Measurements from ENCODE around the gene PLEKHG4. TPM values are rescaled to one million over a fixed set of nuclear protein-coding genes. Genes with fewer than 3 reads are reported as not detected.

The PLEKHG4 gene
- total RNA-seq, 1 experiment from 2014 or later = 13.9 TPM

DNA sequence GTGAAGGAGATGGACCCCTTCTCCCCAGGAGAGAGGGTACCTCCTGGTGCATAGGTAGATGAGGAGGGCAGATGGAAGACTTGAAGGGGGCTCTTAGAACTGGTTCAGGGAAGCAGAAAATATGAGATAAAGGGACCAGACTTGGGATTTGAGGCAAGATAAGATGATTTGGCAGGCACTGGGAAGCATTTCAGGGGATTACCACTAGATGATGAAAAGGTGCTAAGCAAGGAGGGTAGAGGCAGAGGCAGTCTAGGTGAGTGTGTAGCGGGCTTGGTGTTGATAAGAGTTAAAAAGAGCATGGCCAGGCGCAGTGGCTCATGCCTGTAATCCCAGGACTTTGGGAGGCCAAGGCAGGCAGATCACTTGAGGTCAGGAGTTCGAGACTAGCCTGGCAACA, 16.1 kb upstream of the PLEKHG4 start:
- no peaks in the 10 kb centered on the region for H3K4me1 Mint-ChIP-seq
- Histone ChIP-seq H3K23me2 (ENCODE audit: insufficient read length, low read depth, low read length, poor library complexity, severe bottlenecking) (no peaks in the 10 kb centered on the region), H3K27me3 (ENCODE audit: insufficient read depth, low read length) (no peaks in the 10 kb centered on the region), H3K23ac (ENCODE audit: insufficient read length, low read depth, low read length) (no peak overlapping the region), H2AFZ (ENCODE audit: low read length) (no peak overlapping the region), H3K14ac (ENCODE audit: insufficient read depth, low read length) (no peak overlapping the region), H3K79me2 (ENCODE audit: insufficient read depth, low read length) (no peaks in the 10 kb centered on the region), H4K5ac (ENCODE audit: insufficient read length, low read depth, low read length) (no peak overlapping the region), H3K56ac (ENCODE audit: insufficient read length, low read depth, low read length) (no peak overlapping the region), H4K8ac (replicated peaks; ENCODE audit: insufficient read length, low read depth, low read length) (no peak overlapping the region), H3K9me3 (ENCODE audit: control insufficient read depth, low read depth, low read length) (no peaks in the 10 kb centered on the region), H2BK120ac (ENCODE audit: low read depth, low read length, poor library complexity, severe bottlenecking) (no peak overlapping the region), H3T11ph (ENCODE audit: low read length) (no peak overlapping the region), H2BK5ac (ENCODE audit: insufficient read length, low read length) (no peak overlapping the region), H3K9ac (ENCODE audit: extremely low read depth, insufficient read length, low read length) (no peak overlapping the region), H3K4ac (ENCODE audit: low read depth, low read length) (no peak overlapping the region), H3K27ac (ENCODE audit: insufficient read length, low read depth, low read length) (no peak overlapping the region), H3K4me1 (ENCODE audit: insufficient read depth, low read length) (no peaks in the 10 kb centered on the region), H3K18ac (ENCODE audit: insufficient read length, low read depth, low read length) (no peak overlapping the region), H2BK20ac (ENCODE audit: low read depth, low read length, poor library complexity, severe bottlenecking) (no peak overlapping the region), H2BK15ac (ENCODE audit: low read depth, low read length) (no peak overlapping the region), H3K4me2 (ENCODE audit: insufficient read depth, insufficient read length, low read length) (no peak overlapping the region), H2BK12ac (ENCODE audit: insufficient read length, low read depth, low read length) (no peak overlapping the region), H4K20me1 (ENCODE audit: control insufficient read depth, insufficient read depth, insufficient read length) (no peaks in the 10 kb centered on the region), H2AK5ac (ENCODE audit: insufficient read length, low read length) (no peak overlapping the region), H3K79me1 (ENCODE audit: insufficient read depth, low read depth, low read length, poor library complexity, severe bottlenecking) (no peaks in the 10 kb centered on the region), H4K91ac (ENCODE audit: insufficient read length, low read depth, low read length) (no peak overlapping the region)
- no peak overlapping the region for H3K4me3 Mint-ChIP-seq
- H3K27me3 Mint-ChIP-seq (ENCODE audit: low read depth) = peaks cover 24% of the 10 kb centered on the region
- no CpG with 5 or more reads among the region's 3 CpGs for WGBS (ENCODE audit: extremely low coverage, insufficient read length, low lambda C conversion rate)
- H3K36me3 Mint-ChIP-seq (ENCODE audit: insufficient read depth in 1 of 3, low read depth in 3 of 3) = no peaks in the 10 kb centered on the region; a peak in 1 of 7 replicates
- no peak overlapping the region for H3K27ac Mint-ChIP-seq
- H3K9me3 Mint-ChIP-seq = no peaks in the 10 kb centered on the region
- no peak for DNase-seq
- no peak for TF ChIP-seq CTCF (conservative IDR thresholded peaks at IDR 0.05)

Measured in H9 (cell line).